Lower leg skin (tissue), 3 donors: ENCODE data around the gene COG2.

Experiments
- CTCF ChIP-seq, 3 donors: fragments of 450-650 bp; IDR thresholded peaks; one replicate each; pipeline ENCODE4 v1.5.1; 2016; ENCODE audit warnings: antibody characterized with exemption in 3 of 3, mild to moderate bottlenecking in 3 of 3, moderate library complexity in 2 of 3
- POLR2A ChIP-seq, 2 donors: fragments of 450-650 bp; IDR thresholded peaks; one replicate each; pipeline ENCODE4 v1.6.1; 2016 to 2017; ENCODE audit warnings: antibody characterized with exemption in 2 of 2, mild to moderate bottlenecking in 1 of 2, moderate library complexity in 1 of 2

DNA sequence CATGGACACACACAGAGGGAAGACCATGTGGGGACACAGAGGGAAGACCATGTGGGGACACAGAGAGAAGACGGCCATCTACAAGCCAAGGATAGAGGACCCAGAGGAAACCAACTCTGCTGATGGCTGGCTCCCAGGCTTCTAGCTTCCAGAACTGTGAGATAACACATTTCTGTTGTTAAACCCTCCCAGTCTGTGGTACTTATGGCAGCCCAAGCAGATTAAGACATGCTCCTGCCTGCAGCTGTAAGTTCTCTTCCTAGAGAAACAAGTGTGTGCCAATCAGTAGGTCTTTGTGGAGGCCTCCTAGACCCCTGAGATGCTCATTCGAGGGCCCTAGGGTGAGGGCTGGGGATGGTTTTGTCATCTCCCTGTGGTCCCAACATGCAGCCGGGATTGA lies 69.0 kb downstream of the COG2 start:
- TF ChIP-seq CTCF (IDR thresholded peaks at IDR 0.05) (no peak), POLR2A (IDR thresholded peaks at IDR 0.05) (no peak)
